ENCODE results near the gene PSAT1.
"Not testable (repeated sequence)": the region's sequence is repeated elsewhere in the genome, so short reads cannot be mapped to it uniquely, and the experiment has no call there.

PSAT1 gene

DNA sequence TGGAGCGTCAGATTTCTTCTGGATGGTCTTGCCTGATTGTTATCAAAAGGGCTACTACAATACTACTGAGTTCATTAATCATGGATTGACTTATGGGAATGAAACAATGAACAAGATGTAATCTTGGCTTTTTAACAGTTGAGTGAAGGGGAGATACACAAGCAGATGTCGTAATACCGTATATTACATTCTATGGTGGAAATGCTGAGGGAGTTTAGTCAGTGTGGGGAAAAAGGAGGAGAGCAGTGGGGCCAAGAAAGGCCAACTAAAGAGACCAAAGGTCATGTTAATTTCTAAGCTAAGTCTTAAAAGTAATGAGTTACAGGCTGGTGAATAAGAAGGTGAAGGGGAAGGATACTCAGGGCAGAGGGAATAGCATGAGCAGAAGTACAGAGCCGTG, 29.0 kb upstream of the PSAT1 start:
- TF ChIP-seq, protein P1, sequence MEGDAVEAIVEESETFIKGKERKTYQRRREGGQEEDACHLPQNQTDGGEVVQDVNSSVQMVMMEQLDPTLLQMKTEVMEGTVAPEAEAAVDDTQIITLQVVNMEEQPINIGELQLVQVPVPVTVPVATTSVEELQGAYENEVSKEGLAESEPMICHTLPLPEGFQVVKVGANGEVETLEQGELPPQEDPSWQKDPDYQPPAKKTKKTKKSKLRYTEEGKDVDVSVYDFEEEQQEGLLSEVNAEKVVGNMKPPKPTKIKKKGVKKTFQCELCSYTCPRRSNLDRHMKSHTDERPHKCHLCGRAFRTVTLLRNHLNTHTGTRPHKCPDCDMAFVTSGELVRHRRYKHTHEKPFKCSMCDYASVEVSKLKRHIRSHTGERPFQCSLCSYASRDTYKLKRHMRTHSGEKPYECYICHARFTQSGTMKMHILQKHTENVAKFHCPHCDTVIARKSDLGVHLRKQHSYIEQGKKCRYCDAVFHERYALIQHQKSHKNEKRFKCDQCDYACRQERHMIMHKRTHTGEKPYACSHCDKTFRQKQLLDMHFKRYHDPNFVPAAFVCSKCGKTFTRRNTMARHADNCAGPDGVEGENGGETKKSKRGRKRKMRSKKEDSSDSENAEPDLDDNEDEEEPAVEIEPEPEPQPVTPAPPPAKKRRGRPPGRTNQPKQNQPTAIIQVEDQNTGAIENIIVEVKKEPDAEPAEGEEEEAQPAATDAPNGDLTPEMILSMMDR (conservative IDR thresholded peaks at IDR 0.05) = no peak
- H3K27ac ChIP-seq = no peak overlapping the region

DNA sequence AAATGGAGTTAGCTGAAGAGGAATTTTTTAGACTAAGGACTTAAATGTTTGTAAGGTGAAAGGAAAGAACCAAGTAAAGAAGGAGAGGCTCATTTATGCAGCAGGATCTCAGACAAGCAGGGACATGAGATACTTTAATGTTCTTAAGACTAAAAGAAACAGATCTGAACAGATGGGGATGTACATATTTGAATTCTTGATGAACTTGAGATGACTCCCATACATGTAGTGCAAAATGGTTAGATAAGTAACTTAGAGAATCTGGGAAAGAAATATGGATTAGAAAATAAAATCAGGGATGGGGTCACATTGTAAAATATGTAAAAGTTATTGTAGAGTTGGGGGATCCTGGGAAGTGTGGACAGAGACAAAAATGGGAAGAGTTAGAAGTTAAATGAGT, 27.1 kb upstream of the PSAT1 start:
- H3K27ac ChIP-seq = no peak overlapping the region
- TF ChIP-seq, protein P1 (conservative IDR thresholded peaks at IDR 0.05) = no peak

DNA sequence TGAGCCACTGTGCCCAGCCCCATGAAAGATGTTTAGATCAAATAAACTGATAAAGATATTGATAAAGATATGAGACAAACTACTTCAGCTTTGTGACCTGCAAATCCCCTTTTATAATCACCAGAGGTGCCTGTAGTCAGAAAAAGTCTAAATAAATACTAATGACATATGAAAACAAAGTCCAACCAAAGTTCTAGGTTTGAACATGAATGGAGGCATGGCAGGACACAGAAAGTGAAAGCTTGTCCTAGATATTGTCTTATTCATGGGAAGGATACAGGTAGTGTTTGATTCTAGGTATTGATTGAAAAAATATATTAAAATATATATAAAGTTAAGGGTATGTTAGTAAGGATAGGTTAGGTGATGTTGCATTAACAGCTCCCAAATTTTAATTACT, 24.6 kb upstream of the PSAT1 start:
- TF ChIP-seq, protein P1 (conservative IDR thresholded peaks at IDR 0.05) = no peak

DNA sequence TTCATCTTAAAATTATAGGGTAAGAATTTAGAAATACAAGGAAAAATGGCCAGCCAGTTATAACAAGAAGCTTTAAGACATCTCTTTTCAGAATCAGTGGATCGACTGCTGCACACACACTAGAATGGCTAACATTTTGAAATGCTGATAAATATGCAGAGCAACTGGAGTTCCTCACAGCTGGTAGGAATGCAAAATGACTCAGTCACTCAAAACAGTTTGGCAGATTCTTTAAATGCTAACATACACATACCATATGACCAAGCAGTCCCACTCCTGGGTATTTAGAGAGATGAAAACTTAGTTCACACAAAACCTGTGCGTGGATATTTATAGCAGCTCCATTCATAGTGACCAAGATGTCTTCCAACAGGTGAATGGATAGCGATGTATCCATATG, 23.2 kb upstream of the PSAT1 start:
- TF ChIP-seq, protein P1 (conservative IDR thresholded peaks at IDR 0.05) = no peak
- no peak overlapping the region for H3K27ac ChIP-seq

More for the DNA sequence above, 24.6 kb upstream of the PSAT1 start:
- H3K27ac ChIP-seq = no peak overlapping the region

DNA sequence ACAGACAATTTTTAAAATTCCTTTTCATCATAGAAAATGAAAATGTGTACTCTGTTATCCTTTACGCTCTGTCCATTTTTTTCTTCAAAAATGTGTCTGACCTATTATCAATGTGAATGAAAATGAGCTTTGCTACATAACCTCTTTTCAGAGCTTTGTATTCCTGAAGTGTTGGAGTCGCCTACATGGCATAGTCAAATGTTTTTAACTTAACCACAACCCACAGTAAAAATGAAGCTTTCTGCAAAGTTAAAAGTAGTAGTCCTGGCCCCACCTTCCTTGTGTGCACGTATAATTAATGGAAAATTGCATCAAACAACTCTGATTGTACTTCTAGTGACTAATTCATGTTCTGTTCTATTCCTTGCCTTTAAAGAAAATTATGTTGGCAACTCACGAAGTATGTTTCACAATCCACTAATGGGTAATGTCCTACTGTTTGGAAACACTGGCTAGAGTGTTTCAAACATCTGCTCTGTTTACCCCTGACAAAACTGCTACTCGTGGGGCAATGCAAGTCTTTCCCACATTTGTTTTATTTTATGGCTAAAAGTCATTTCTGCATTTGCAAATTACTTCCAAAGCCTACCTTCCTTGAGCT, 18.6 kb upstream of the PSAT1 start:
- no peak overlapping the region for H3K27ac ChIP-seq
- TF ChIP-seq, protein P1 (conservative IDR thresholded peaks at IDR 0.05) = no peak

DNA sequence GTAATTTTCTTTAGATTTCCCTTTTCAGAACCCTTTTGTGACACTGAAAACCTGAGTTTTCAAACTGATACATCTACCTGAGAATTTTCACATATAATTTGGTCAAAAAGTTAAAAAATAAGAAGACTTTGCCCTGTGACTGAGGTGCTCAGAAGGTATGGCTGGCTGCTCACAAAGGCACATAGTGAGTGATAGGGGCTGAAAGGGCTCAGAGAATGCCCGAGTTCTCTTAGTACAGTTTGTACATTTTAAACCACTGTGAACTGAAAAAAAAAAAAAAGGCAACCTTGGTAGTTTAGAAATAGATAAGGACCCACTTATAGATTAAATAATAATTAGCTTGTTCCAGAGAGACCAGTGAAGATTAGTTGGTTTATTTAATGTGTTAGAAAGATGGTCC, 18.1 kb upstream of the PSAT1 start:
- TF ChIP-seq, protein P1 (conservative IDR thresholded peaks at IDR 0.05) = no peak
- H3K27ac ChIP-seq = no peak overlapping the region

DNA sequence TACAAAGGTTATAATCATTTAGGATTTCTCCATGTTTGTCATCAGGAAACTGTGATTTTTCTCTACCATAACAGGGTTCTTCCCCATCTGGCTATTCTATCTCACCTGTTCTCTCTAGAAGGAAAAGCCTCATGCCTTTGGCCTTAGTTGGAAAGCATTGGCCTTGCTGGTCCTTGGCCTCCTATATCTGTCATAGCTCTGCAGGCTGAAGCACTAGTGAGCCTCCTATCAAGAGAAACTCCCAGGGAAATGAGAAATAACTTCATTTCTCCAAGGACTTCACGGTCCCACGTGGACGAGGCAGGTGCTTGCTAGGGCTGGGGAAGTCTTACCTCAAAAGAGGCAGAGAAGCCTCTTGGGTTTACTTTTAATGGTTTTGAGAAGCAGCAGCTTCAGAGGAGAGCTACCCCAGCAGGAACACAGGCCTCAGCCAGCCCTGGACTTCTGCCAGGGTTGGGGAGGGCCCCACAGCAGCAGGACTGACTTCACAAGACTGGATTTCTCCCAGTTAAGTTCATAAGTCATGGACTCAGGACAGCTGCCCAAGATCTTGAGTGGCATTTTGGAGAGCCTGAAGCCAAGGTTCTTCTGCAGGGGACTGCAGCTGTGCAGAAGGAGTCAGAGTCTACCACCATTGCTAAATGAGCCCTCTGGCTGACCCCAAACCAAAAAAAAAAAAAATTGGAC, 15.8 kb upstream of the PSAT1 start:
- TF ChIP-seq, protein P1 (conservative IDR thresholded peaks at IDR 0.05) = no peak

DNA sequence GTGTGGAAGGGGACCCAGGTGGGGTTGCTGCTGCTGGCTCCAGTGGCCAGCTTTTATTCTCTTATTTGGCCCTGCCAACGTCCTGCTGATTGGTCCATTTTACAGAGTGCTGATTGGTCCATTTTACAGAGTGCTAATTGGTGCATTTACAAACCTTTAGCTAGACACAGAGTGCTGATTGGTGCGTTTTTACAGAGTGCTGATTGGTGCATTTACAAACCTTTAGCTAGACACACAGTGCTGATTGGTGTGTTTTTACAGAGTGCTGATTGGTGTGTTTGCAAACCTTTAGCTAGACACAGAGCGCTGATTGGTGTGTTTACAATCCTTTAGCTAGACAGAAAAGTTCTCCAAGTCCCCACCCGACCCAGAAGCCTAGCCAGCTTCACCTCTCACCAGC, 12.7 kb upstream of the PSAT1 start:
- H3K27ac ChIP-seq = not testable (repeated sequence)

More for the DNA sequence above, 15.8 kb upstream of the PSAT1 start:
- no peak overlapping the region for H3K27ac ChIP-seq
